NCI-H2107 treated with DMSO at 0.1 percent for 48 hours (cell line): ENCODE data around the gene CDHR3.

Source experiments
- DNase-seq: peaks from one replicate; lab custom pipeline; 2025; ENCODE audit not compliant: unreplicated experiment; lab: John Stamatoyannopoulos, UW

The CDHR3 gene, protein sequence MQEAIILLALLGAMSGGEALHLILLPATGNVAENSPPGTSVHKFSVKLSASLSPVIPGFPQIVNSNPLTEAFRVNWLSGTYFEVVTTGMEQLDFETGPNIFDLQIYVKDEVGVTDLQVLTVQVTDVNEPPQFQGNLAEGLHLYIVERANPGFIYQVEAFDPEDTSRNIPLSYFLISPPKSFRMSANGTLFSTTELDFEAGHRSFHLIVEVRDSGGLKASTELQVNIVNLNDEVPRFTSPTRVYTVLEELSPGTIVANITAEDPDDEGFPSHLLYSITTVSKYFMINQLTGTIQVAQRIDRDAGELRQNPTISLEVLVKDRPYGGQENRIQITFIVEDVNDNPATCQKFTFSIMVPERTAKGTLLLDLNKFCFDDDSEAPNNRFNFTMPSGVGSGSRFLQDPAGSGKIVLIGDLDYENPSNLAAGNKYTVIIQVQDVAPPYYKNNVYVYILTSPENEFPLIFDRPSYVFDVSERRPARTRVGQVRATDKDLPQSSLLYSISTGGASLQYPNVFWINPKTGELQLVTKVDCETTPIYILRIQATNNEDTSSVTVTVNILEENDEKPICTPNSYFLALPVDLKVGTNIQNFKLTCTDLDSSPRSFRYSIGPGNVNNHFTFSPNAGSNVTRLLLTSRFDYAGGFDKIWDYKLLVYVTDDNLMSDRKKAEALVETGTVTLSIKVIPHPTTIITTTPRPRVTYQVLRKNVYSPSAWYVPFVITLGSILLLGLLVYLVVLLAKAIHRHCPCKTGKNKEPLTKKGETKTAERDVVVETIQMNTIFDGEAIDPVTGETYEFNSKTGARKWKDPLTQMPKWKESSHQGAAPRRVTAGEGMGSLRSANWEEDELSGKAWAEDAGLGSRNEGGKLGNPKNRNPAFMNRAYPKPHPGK

DNA sequence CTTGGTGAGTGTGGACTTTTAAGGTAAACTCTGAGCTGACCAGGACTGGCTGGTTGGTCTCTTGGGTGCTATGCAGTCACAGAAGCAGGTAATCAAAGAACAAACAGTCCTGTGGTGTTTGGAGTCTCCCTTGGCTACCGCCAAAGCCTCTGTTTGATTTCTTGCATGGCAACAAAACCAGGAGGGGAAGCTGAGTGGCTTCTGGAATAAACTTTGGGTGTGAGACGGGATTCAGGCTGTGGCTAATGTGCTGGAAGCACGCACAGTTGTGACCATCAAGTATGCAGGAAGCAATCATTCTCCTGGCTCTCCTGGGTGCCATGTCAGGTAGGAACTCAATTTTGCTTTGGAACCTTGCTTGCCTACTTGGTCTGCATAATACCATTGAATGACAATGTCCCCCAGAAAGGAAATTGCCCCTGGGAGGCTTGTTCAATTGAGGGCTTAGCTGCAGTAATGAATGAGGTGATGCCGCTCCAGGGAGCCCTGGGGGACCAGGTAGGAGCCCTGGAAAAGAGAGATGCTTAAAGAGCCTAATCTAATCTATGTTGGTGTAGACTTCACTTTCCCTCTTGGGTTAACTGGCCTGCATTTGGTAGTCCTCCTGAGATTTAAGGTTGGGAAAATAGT, at the start of gene CDHR3:
Gene CDHR3, plus strand, starts transcription at position 227 of the 630 bp plus-strand sequence. Its CDS starts 55 bp downstream, at position 282.
- no peak for DNase-seq

DNA sequence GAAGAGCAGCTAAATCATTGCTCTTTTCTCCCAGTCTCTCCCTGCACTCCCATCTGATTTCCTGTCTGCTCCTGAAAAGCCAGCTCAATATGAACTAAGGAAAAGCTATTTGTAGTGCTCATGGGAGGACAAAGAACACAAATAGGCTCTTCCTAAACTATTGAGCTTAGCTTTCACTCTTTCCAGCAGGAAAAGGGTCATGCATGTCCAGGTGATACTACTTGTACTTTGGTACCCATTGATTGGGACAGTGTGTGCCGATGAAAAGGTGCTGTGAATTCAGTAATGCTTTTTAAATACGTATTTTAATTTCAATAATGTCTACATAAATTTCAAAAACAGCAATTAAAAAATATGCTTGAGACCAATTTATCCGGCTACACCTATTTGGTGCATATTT, 49.1 kb upstream of the CDHR3 start:
- DNase-seq, result no peak

DNA sequence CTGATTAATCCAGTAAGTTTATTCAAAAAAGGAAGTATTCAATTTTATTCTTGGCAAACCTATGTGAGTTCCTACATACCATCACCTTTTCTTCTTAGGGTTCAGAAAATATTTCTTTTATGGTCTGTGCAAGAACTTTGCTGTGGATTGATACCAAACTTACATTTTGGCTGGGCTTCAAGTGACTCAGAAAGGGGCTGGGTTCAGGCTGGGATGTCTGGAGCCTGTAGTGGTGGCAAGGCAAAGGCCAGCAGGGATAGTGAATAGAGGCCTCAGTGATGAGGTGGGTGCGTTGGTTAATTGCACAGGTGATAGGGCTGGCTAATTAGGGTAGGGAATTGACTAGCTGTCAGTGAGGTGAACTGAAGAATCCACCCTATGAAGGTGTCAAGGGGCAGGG, 46.5 kb upstream of the CDHR3 start:
- DNase-seq, result no peak

DNA sequence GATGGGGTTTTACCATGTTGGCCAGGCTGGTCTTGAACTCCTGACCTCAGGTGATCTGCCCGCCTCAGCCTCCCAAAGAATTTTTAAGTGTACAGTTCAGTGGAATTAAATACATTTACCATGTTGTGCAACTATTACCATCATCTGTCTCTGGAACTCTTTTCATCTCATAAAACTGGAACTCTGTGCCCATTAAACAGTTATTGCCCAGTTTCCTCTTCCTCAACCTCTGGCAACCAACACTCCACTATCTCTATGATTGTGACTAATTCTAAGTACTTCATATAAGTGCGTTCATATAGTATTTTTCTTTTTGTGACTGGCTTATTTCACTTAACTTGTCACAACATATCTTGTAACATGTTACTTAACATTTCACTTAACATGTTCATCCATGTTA, 45.4 kb upstream of the CDHR3 start:
- DNase-seq, result no peak

DNA sequence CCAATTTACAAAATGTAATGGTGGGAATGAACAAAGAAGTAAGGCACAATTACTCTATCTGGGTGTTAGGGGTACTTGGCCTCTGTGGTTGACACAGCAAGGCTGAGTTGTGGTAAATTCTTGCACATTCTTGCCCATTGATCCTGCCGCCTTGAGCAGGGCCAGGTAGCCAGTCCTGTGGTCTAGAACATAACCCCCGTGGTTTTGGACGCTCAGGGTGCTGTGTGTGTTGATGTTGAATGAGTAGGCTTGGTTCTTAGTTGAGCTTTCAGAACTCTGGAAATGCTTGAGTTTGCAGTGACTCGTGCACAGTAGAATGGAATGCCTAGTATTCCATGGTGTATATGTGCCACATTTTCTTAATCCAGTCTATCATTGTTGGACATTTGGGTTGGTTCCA, 42.3 kb upstream of the CDHR3 start:
- no peak for DNase-seq

DNA sequence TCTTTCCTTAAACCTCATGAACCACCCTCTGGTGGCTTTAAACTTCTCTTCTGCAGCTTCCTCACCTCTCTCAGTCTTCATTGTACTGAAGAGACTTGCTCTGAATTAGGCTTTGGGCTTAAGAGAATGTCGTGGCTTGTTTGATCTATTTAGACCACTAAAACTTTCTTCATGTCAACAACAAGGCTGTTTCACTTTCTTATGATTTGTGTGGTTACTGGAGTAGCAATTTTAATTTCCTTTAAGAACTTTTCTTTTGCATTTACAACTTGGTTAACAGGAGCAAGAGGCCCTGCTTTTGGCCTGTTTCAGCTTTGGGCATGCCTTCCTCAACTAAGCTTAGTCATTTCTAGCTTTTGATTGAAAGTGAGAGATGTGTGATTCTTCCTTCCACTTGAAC, 38.1 kb upstream of the CDHR3 start:
- DNase-seq, result no peak

DNA sequence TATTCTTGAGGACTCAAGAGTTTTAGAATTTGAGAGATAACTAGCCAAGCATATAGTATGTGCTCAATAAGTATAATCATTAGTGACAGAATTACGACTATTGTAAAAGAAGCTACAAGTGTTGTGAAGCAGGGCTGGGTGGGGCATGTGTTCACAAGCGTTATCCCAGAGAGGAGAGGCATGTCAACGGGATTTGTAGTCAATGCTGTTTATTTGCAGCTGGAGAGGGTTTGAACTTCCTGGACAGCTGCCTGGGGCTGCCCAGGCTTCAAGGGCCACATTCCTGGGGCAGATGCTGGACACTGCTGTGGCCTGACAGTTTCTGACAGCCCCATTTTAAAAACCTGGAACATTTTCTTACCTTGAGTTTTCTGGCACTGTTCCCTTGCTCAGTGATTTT, 36.9 kb upstream of the CDHR3 start:
- DNase-seq, result no peak

DNA sequence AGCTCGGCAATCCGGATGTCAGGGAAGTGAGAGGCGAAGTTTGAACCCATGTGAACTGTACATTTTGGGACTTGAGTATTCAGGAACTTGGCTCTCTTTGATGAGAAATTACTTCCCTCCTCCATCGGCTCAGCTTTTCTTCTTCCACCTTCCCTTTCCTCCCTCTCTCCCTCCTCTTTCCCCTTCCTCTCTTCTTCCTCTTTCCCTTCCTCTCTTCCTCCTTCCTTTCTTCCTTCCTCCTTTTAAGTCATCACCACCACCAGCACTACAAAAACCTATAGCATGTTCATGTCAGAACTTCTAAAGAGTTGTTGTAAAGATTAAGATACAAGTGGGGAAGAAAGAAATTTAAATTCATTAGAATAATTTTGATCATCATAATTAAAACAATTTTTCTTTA, 31.9 kb upstream of the CDHR3 start:
- DNase-seq, result no peak

DNA sequence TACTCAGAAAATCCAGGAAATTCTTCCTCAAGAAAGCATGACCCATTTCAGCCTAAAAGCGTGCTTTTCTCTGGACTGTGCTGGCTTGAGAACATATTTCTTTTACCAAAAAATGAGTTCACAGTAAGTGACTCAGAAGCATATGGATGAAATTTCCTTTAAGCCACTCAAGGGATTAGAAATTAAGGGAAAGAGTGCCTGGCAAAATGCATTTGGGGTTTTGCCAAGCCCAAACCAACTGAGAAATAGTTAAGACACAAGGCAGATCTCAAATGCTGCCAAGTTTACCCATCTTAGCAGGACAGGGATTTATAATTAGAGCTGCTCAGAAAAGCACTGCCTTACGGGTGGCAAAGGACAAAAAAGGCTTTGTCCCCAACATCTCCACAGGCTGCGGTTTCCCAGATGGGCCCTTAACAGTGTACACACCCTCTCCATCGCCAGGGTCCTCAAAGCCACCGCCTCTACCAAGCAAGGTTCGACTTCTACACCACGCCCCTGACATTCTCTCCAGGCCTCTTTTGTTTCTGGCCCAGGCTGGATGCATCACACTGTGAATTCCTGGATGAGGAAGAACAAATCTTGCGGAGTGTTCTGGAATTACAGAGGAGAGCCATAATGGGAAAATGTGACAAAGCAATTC, 30.1 kb upstream of the CDHR3 start:
- peak; percentile 54 for DNase-seq

DNA sequence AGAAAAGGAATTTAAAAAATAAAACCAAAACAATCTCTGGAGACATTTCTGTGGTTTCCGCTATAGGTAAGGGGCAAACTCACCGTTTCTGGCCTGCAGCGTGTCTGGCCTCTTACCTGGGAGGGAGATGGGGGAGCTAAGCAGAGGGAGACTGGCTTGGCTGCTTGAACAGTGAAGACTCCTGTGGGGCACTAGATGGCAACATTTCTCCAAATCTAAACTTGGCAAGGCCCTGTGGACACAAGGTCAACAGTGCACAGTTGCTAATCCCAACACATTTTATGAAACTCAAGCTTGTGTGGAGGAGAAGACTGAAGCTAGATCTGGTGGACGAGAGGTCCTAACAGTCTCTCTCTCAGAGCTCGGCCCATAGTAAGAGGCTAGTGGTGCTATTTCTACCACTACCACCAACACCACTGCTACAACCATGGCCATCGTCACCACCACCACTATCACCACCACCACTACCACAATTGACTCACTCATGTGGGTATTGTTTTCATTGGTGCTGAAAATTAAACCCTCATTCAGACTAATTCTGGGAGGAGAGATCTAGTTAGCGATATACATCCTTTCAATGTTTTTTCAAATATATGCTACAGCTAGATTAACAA, 28.4 kb upstream of the CDHR3 start:
- DNase-seq, result peak; percentile 65

DNA sequence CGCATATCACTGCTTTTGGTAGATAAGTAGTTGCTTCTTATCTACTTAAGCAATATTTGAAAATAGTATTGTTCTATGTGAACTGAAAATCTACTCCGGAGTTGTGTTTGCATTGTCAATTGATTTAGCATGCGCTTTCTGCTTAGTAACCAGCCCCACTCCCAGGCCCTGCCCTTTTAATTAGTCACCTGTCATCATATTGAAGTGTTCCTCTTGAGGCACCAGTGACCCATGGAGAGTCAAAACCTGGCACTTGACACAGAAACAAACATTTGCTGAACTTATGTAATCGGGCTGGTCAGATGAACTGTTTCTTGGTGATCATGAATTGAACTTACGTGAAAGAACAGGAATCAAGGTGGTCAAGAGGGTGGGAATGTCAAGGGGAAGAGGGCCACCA, 27.8 kb upstream of the CDHR3 start:
- DNase-seq, result peak; percentile 42

DNA sequence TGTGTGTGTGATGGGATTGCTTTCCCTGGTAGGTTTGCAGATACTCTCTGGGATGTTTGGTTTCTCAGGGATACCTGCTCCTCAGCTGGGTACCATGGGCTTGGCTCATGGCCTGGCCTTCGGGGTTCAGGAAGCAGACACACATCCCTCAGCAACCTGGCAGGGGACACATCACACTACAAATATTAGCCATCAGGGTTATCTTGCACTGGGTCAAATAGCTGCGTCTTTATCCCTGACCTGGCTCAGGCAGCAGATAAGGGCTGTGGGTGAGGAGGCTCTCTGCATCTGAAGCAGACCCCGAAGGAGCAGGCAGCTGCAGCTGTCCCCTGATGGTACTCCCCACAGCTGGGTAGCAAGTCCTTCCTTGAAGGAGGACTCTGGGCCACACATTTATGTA, 25.7 kb upstream of the CDHR3 start:
- DNase-seq, result no peak

DNA sequence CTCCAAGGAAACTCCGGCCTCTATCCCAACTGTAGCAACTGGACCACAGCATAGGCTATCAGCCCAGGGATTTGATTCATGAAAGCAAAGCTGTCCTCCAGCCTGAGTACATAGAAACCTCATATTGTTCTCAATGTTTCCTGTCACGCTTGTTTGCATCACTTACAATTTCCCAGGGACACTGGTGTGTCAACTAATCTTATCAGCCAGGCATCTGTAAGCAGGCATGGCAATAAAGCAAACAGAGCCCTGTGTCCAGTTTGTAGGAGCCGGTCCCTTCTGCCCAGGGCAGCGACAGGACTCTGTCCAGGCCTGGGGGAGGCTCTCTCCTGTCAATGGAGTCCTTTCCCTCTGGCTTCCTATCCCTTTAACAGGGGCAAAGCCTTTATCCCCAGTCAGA, 23.0 kb upstream of the CDHR3 start:
- peak; percentile 34 for DNase-seq

DNA sequence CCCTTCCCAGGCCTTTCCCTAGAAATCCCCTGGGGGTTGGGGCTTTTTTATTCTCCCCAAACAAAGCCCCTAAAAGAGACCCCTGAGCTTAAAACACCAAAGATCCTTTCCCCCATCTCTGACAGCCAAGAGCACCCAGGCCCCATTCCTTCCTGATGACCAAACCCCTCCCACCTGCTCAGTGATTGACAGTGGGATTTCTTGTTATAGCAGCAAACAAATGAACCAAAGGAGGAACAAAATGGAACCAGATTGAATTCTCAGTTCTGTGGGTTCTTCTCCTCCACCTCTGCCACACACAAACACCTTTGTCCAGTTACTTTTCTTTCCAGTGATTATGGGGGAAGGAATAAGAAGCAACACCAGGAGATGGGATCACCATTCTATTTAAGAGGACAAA, 21.5 kb upstream of the CDHR3 start:
- no peak for DNase-seq

DNA sequence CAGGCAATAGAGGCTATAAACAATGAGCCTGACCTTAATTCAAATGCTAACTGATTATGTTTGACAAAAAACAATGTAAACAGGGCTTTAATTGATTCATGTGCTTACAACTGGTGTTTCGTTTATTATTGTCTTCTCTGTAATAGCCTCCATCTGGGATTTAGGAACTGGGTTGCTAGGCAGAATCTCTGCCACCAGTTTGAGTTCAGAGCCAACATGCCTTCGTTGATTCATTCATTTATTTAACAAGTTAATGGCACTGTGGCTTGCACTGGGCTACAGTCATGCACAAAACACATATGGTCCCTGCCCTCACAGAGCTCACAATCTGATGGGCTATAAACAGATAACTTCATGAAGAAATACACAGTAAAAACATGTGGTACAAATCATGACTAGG, 19.6 kb upstream of the CDHR3 start:
- DNase-seq, result no peak

DNA sequence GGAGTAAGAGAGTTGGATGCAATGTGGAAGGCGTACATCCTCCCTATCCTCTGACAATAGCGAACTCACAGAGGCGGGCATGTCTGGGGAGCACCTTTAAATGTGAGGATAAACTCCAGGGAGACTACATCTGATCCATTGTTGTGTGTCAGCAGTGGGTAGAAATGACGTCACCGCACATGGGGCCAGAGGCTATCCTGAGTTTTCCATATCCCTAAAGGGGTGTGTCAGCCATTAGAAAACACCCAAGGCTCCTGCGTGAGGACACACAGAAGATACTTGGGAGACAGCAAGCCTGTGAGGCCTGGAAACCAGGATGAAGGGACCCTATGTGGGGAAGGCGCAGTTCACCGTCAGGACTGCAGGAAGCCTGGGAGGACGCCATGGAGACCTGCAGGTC, 17.2 kb upstream of the CDHR3 start:
- DNase-seq, result no peak

DNA sequence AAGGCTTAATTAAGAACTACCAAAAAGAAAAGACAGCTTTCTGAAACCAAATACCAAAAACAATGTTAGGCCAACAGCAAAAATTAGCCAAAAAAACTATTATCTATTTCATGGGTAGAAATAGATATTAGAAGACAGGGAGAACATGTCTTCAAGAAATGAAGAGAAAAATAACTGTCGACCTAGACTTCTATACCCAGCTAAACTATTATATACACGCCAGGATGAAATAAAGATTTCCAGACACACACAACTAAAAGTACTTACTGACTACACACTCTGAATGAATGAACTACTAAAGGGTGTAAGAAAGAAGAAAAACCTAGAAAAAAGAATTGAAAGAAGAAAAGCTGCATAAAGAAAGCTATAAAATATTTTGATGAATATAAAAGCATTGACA, 11.5 kb upstream of the CDHR3 start:
- DNase-seq, result no peak

DNA sequence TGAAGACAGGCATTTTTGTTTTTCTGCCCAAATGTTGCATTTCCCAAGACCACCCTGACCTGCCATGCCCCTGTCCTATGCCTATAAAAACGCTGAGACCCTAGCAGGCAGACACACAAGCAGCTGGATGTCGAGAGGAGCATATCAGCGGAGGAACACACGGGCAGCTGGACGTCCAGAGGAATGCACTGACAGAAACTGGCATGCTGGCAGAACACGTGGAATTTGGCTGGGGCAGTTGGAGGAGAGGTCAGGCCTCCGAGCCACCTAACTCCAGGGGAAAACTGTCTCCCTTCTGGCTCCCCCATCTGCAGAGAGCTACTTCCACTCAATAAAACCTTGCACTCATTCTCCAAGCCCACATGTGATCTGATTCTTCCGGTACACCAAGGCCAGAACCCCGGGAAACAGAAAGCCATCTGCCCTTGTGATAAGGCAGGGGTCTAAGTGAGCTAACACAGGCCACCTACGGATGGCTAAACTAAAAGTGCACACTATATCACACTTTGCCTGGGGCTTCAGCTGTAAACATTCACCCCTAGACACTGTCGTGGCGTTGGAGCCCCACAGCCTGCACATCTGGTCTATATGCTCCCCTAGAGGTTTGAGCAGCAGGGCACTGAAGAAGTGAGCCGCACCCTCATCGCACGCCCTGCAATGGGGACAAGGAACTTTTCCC, 10.0 kb upstream of the CDHR3 start:
- DNase-seq, result no peak

DNA sequence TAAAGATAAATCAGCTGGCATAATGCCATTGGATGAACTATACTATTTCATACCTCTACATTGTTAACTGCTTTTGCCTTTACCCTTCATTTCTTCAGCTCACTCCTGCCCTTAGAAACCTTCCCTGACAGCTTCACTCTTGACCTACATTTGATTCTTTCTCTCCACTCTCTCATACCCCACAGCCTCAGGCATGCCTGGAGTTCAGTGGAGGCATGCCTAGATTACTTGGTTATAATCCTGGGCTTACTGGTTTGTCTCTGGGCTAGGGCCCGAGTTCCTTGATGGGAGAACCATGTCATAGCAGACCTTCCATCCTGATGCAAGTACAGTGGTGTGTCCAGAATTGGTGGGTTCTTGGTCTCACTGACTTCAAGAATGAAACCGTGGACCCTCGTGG, 8.4 kb upstream of the CDHR3 start:
- DNase-seq, result no peak
